ENCODE data around the gene FNDC8.

FNDC8 gene

GRCh38 chr17:35152421-35153140 lies 31.2 kb downstream of the FNDC8 start:
- TF ChIP-seq FOXP2 (optimal IDR thresholded peaks at IDR 0.05; ENCODE audit: borderline replicate concordance, extremely low read depth, extremely low read length, insufficient read depth), result no peak
- TF ChIP-seq REST (IDR thresholded peaks at IDR 0.05; ENCODE audit: insufficient read depth in 1 of 2, low read depth in 2 of 2, low read length in 2 of 2), result no peak
- TF ChIP-seq SIN3A (IDR thresholded peaks at IDR 0.05; ENCODE audit: borderline replicate concordance, insufficient read depth, low read length), result no peak
- TF ChIP-seq POLR2AphosphoS5 (IDR thresholded peaks at IDR 0.05; ENCODE audit: low read depth, low read length), result no peak

DNA sequence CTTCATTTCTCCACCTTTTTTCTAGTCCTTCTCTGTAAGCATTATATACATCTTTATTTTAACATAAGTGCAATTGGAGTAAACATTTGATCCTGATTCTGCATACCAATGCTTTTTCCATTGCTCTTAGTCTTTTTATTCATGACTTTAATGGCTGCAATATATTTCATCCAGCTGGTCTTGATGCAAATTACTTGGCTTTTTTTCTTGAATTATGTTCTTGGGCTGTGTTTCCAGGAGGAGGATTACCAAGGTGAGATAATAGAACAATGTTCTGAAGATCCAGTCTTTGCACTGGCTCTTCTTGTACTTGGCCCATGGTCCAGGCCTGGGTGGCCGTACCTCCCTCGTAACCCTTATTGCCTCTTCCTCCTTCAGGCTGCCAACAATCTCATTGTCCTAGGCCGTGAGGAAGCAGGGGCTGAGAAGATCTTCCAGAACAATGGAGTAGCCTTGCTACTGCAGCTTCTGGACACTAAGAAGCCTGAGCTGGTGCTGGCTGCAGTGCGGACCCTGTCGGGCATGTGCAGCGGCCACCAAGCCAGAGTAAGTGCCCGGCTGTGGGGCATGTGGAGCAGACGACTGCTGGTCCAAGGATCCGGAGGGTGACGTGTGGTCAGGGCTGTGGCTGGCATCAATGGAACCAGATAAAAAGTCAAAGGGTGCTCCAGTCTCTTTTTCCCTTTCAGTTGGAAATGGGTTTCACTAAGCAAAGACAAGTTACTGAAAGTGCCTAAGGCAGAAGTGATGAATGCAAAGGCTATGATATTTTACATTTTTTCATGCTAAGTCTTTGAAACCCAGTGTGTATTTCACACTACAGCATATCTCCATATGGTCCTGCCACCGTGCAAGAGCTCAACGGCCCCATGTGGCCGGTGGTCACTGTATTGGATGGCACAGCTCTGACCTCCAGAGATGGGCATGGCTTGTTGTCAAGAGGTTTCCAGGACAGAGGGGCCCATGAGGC lies 33.1 kb downstream of the FNDC8 start:
- no peak for TF ChIP-seq POLR2AphosphoS5 (IDR thresholded peaks at IDR 0.05; ENCODE audit: low read depth, low read length)
- no peak for TF ChIP-seq SIN3A (IDR thresholded peaks at IDR 0.05; ENCODE audit: borderline replicate concordance, insufficient read depth, low read length)
- no peak for TF ChIP-seq FOXP2 (optimal IDR thresholded peaks at IDR 0.05; ENCODE audit: borderline replicate concordance, extremely low read depth, extremely low read length, insufficient read depth)
- TF ChIP-seq TAF1 (IDR thresholded peaks at IDR 0.05; ENCODE audit: borderline replicate concordance, insufficient read depth, low read length), result no peak
- no peak for TF ChIP-seq REST (IDR thresholded peaks at IDR 0.05; ENCODE audit: insufficient read depth in 1 of 2, low read depth in 2 of 2, low read length in 2 of 2)

GRCh38 chr17:35155246-35155645 lies 33.8 kb downstream of the FNDC8 start:
- no peak for TF ChIP-seq POLR2AphosphoS5 (IDR thresholded peaks at IDR 0.05; ENCODE audit: low read depth, low read length)
- no peak for TF ChIP-seq REST (IDR thresholded peaks at IDR 0.05; ENCODE audit: insufficient read depth in 1 of 2, low read depth in 2 of 2, low read length in 2 of 2)
- no peak for TF ChIP-seq TAF1 (IDR thresholded peaks at IDR 0.05; ENCODE audit: borderline replicate concordance, insufficient read depth, low read length)
- no peak for TF ChIP-seq FOXP2 (optimal IDR thresholded peaks at IDR 0.05; ENCODE audit: borderline replicate concordance, extremely low read depth, extremely low read length, insufficient read depth)
- no peak for TF ChIP-seq SIN3A (IDR thresholded peaks at IDR 0.05; ENCODE audit: borderline replicate concordance, insufficient read depth, low read length)

GRCh38 chr17:35159940-35160339 lies 38.5 kb downstream of the FNDC8 start:
- no peak for TF ChIP-seq POLR2AphosphoS5 (IDR thresholded peaks at IDR 0.05; ENCODE audit: low read depth, low read length)

GRCh38 chr17:35160354-35161201 lies 39.2 kb downstream of the FNDC8 start:
- TF ChIP-seq REST (IDR thresholded peaks at IDR 0.05; ENCODE audit: insufficient read depth in 1 of 2, low read depth in 2 of 2, low read length in 2 of 2) (no peak), FOXP2 (optimal IDR thresholded peaks at IDR 0.05; ENCODE audit: borderline replicate concordance, extremely low read depth, extremely low read length, insufficient read depth) (no peak), SIN3A (IDR thresholded peaks at IDR 0.05; ENCODE audit: borderline replicate concordance, insufficient read depth, low read length) (no peak)
